ENCODE results near the gene BMP6. TPM values are rescaled to one million over a fixed set of nuclear protein-coding genes. Genes with fewer than 3 reads are reported as not detected.

BMP6 gene
- total RNA-seq, 1 donor from 2014 or later, result 0.41 TPM

DNA sequence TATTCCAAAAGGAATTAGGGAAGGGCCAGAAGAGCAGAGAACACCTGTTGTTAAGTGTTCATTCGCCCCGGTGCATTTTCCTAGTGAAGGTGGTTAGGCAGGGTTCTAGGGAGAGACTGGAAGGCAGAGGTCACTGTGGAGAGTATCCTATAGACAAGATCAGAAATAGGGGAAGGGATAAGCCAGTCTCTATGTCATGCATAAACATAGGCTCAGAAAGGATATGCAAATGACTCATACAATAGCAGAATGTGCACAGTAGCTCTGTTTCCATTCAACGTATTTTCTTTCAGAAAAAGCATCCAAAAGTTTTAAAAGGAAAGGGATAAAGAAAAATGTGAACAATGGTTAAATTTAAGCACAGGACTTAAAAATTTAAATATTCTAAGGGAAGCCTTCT, 47.4 kb downstream of the BMP6 start:
- H4K20me1 ChIP-seq (ENCODE audit: low read depth), result no peaks in the 10 kb centered on the region
- H3K4me1 ChIP-seq, result peaks cover 10% of the 10 kb centered on the region
- Mint-ChIP-seq H3K4me1 (peaks cover 10% of the 10 kb centered on the region), H3K27ac (no peak overlapping the region), H3K4me3 (no peak overlapping the region), H3K27me3 (ENCODE audit: insufficient read depth, low read depth) (no peaks in the 10 kb centered on the region), H3K9me3 (no peaks in the 10 kb centered on the region), H3K36me3 (no peaks in the 10 kb centered on the region)
- no peaks in the 10 kb centered on the region for H3K9me3 ChIP-seq (ENCODE audit: low read depth)
- no peaks in the 10 kb centered on the region for H3K27me3 ChIP-seq
- no peak overlapping the region for H2AFZ ChIP-seq (replicated peaks)
- no peaks in the 10 kb centered on the region for H3F3A ChIP-seq (ENCODE audit: low read depth)
- no peaks in the 10 kb centered on the region for H3K79me2 ChIP-seq (ENCODE audit: low read depth)
- DNase-seq (ENCODE audit: low spot score), result no peak
- TF ChIP-seq, protein P1, sequence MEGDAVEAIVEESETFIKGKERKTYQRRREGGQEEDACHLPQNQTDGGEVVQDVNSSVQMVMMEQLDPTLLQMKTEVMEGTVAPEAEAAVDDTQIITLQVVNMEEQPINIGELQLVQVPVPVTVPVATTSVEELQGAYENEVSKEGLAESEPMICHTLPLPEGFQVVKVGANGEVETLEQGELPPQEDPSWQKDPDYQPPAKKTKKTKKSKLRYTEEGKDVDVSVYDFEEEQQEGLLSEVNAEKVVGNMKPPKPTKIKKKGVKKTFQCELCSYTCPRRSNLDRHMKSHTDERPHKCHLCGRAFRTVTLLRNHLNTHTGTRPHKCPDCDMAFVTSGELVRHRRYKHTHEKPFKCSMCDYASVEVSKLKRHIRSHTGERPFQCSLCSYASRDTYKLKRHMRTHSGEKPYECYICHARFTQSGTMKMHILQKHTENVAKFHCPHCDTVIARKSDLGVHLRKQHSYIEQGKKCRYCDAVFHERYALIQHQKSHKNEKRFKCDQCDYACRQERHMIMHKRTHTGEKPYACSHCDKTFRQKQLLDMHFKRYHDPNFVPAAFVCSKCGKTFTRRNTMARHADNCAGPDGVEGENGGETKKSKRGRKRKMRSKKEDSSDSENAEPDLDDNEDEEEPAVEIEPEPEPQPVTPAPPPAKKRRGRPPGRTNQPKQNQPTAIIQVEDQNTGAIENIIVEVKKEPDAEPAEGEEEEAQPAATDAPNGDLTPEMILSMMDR (IDR thresholded peaks at IDR 0.05), result no peak
- no peak for TF ChIP-seq EZH2phosphoT487 (IDR thresholded peaks at IDR 0.05)
- no peak for TF ChIP-seq EZH2 (IDR thresholded peaks at IDR 0.05)
- H3K27ac ChIP-seq, result no peak overlapping the region
- no peak overlapping the region for H3K4me3 ChIP-seq
- H3K9ac ChIP-seq, result no peak overlapping the region
- no peak overlapping the region for H3K4me2 ChIP-seq
- no peaks in the 10 kb centered on the region for H3K36me3 ChIP-seq

DNA sequence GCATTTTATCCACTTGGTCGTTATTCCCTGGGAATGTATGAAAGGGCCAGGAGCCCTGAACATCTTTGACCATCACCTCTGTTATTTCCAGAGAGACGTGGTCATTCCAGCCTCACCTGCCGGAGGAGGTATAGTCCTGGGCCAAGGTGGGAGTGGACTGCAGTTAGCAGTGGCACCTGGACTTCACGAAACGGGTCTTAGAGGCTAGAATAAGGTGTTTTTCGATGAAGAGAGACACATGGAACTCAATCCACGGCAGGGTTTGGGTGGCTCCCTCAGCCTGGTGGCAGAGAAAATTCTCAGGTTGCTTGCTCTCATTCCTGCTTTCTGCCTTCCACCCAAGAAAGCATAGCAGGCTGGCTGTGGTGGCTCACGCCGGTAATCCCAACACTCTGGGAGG, 48.0 kb downstream of the BMP6 start:
- Histone ChIP-seq H3K9ac (no peak overlapping the region), H3K36me3 (no peaks in the 10 kb centered on the region), H4K20me1 (ENCODE audit: low read depth) (no peaks in the 10 kb centered on the region), H3F3A (ENCODE audit: low read depth) (no peaks in the 10 kb centered on the region), H3K27ac (no peak overlapping the region), H3K27me3 (no peaks in the 10 kb centered on the region), H3K9me3 (ENCODE audit: low read depth) (no peaks in the 10 kb centered on the region), H3K4me3 (no peak overlapping the region), H3K79me2 (ENCODE audit: low read depth) (no peaks in the 10 kb centered on the region), H3K4me1 (peaks cover 10% of the 10 kb centered on the region), H2AFZ (replicated peaks) (no peak overlapping the region), H3K4me2 (no peak overlapping the region)
- no peak for DNase-seq (ENCODE audit: low spot score)
- no peaks in the 10 kb centered on the region for H3K27me3 Mint-ChIP-seq (ENCODE audit: insufficient read depth, low read depth)
- no peak overlapping the region for H3K27ac Mint-ChIP-seq
- no peaks in the 10 kb centered on the region for H3K9me3 Mint-ChIP-seq
- no peaks in the 10 kb centered on the region for H3K36me3 Mint-ChIP-seq
- no peak overlapping the region for H3K4me3 Mint-ChIP-seq
- peaks cover 10% of the 10 kb centered on the region for H3K4me1 Mint-ChIP-seq
- TF ChIP-seq, protein P1 (IDR thresholded peaks at IDR 0.05), result no peak
- no peak for TF ChIP-seq EZH2 (IDR thresholded peaks at IDR 0.05)
- TF ChIP-seq EZH2phosphoT487 (IDR thresholded peaks at IDR 0.05), result no peak

DNA sequence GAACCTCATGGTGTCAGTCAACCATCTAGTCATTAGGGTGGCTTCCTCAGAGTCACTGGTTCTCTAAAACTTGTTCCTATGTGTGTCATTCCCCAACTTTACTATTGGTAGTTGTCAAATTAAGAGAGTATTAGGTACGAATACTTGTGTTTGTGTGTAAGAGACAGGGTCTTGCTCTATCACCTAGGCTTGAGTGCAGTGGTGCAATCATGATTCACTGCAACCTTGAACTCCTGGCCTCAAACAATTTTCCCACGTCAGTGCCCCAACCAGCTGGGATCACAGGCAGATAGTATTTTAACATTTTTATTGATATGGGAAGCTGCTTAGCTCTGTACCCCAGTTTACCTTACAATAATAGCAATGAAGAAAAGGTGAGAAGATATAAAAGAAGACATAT, 50.6 kb downstream of the BMP6 start:
- H3K36me3 Mint-ChIP-seq, result no peaks in the 10 kb centered on the region
- H4K20me1 ChIP-seq (ENCODE audit: low read depth), result no peaks in the 10 kb centered on the region
- H3K4me1 ChIP-seq, result peaks cover 4% of the 10 kb centered on the region
- no peak overlapping the region for H2AFZ ChIP-seq (replicated peaks)
- H3K9me3 ChIP-seq (ENCODE audit: low read depth), result no peaks in the 10 kb centered on the region
- no peak for DNase-seq (ENCODE audit: low spot score)
- H3K36me3 ChIP-seq, result no peaks in the 10 kb centered on the region
- no peak overlapping the region for H3K4me3 Mint-ChIP-seq
- H3F3A ChIP-seq (ENCODE audit: low read depth), result no peaks in the 10 kb centered on the region
- no peaks in the 10 kb centered on the region for H3K79me2 ChIP-seq (ENCODE audit: low read depth)
- no peaks in the 10 kb centered on the region for H3K27me3 Mint-ChIP-seq (ENCODE audit: insufficient read depth, low read depth)
- H3K4me2 ChIP-seq, result no peak overlapping the region
- no peaks in the 10 kb centered on the region for H3K9me3 Mint-ChIP-seq
- no peak overlapping the region for H3K27ac Mint-ChIP-seq
- no peaks in the 10 kb centered on the region for H3K27me3 ChIP-seq
- TF ChIP-seq, protein P1 (IDR thresholded peaks at IDR 0.05), result no peak
- TF ChIP-seq EZH2phosphoT487 (IDR thresholded peaks at IDR 0.05) (no peak), EZH2 (IDR thresholded peaks at IDR 0.05) (no peak)
- H3K9ac ChIP-seq, result no peak overlapping the region
- H3K4me1 Mint-ChIP-seq, result no peaks in the 10 kb centered on the region
- no peak overlapping the region for H3K27ac ChIP-seq
- no peak overlapping the region for H3K4me3 ChIP-seq
